ENCODE results near the gene WDR7.

GRCh38 chr18:56825321-56825720, 174.2 kb downstream of the WDR7 start:
- TF ChIP-seq, protein P1, sequence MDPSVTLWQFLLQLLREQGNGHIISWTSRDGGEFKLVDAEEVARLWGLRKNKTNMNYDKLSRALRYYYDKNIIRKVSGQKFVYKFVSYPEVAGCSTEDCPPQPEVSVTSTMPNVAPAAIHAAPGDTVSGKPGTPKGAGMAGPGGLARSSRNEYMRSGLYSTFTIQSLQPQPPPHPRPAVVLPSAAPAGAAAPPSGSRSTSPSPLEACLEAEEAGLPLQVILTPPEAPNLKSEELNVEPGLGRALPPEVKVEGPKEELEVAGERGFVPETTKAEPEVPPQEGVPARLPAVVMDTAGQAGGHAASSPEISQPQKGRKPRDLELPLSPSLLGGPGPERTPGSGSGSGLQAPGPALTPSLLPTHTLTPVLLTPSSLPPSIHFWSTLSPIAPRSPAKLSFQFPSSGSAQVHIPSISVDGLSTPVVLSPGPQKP (IDR thresholded peaks at IDR 0.05; ENCODE audit: borderline replicate concordance, low read depth, low read length): no peak
- TF ChIP-seq CTCF (conservative IDR thresholded peaks at IDR 0.05; ENCODE audit: low read depth, low read length) (no peak), POLR2A (IDR thresholded peaks at IDR 0.05; ENCODE audit: low read depth, low read length) (no peak), RAD21 (IDR thresholded peaks at IDR 0.05; ENCODE audit: low read length) (no peak), MAFK (IDR thresholded peaks at IDR 0.05; ENCODE audit: low read depth, low read length) (no peak), RCOR1 (IDR thresholded peaks at IDR 0.05; ENCODE audit: insufficient replicate concordance, low read length) (no peak), BHLHE40 (IDR thresholded peaks at IDR 0.05; ENCODE audit: low read depth, low read length) (no peak), SMC3 (IDR thresholded peaks at IDR 0.05; ENCODE audit: low read depth, low read length) (no peak), CHD1 (IDR thresholded peaks at IDR 0.05; ENCODE audit: low read depth, low read length) (no peak), CEBPB (IDR thresholded peaks at IDR 0.05; ENCODE audit: low read depth, low read length) (no peak), MXI1 (IDR thresholded peaks at IDR 0.05; ENCODE audit: borderline replicate concordance, low read depth, low read length) (no peak), FOS (IDR thresholded peaks at IDR 0.05; ENCODE audit: low read depth, low read length) (no peak), RFX5 (IDR thresholded peaks at IDR 0.05; ENCODE audit: low read depth, low read length) (no peak)
- TF ChIP-seq, protein P2, sequence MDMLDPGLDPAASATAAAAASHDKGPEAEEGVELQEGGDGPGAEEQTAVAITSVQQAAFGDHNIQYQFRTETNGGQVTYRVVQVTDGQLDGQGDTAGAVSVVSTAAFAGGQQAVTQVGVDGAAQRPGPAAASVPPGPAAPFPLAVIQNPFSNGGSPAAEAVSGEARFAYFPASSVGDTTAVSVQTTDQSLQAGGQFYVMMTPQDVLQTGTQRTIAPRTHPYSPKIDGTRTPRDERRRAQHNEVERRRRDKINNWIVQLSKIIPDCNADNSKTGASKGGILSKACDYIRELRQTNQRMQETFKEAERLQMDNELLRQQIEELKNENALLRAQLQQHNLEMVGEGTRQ (IDR thresholded peaks at IDR 0.05; ENCODE audit: low read depth, low read length): no peak
